GM12891 (cell line): ENCODE results near the gene PPOX.
A peak's percentile ranks its signal among the peaks of the same experiment; 100 is the strongest.

Source experiments
- DNase-seq: peaks from one replicate; pipeline ENCODE4 v3.0.0; 2011; ENCODE audit warnings: low spot score; ENCODE audit not compliant: insufficient read length
- FAIRE-seq: peaks from 2 replicates; lab custom pipeline; 2011; peaks lifted over from hg19 to GRCh38; lab: Jason Lieb, UNC
- PAX5 ChIP-seq: IDR thresholded peaks from 2 replicates; pipeline ENCODE4 v1.6.1; 2011; ENCODE audit warnings: low read length, moderate library complexity, mild to moderate bottlenecking; ENCODE audit not compliant: insufficient read depth, severe bottlenecking
- POLR2A ChIP-seq: IDR thresholded peaks from 2 replicates; pipeline ENCODE4 v1.6.1; 2011; ENCODE audit warnings: low read depth, low read length, control low read depth
- POLR2AphosphoS5 ChIP-seq: IDR thresholded peaks from 2 replicates; pipeline ENCODE4 v1.6.1; 2011; ENCODE audit warnings: low read depth, low read length, control low read depth
- POU2F2 ChIP-seq: IDR thresholded peaks from 2 replicates; pipeline ENCODE4 v1.6.1; 2011; ENCODE audit warnings: low read depth, mild to moderate bottlenecking, control low read depth, low read length, moderate library complexity
- SPI1 ChIP-seq: IDR thresholded peaks from 2 replicates; pipeline ENCODE4 v1.6.1; 2011; ENCODE audit warnings: low read depth, low read length, control low read depth
- TAF1 ChIP-seq: IDR thresholded peaks from 2 replicates; pipeline ENCODE4 v1.6.1; 2011; ENCODE audit warnings: low read depth, low read length, control low read depth

The PPOX gene

GRCh38 chr1:161145832-161146231 is 20.4 kb upstream of the PPOX start:
- FAIRE-seq (no peak), DNase-seq (no peak)
- no peak for TF ChIP-seq SPI1
- no peak for TF ChIP-seq POLR2A
- TF ChIP-seq TAF1: no peak
- no peak for TF ChIP-seq POLR2AphosphoS5
- TF ChIP-seq PAX5: no peak
- no peak for TF ChIP-seq POU2F2

- FAIRE-seq: no peak
- DNase-seq: no peak
- TF ChIP-seq POU2F2: no peak
- TF ChIP-seq POLR2AphosphoS5: no peak
- no peak for TF ChIP-seq TAF1
- no peak for TF ChIP-seq SPI1
- no peak for TF ChIP-seq PAX5
- no peak for TF ChIP-seq POLR2A
These were observed 13.1 kb upstream of the PPOX start for GRCh38 chr1:161153176-161153575.

GRCh38 chr1:161153682-161154337 is 12.4 kb upstream of the PPOX start, which contains the start of gene UFC1:
TSS of gene UFC1 (plus strand) at chr1:161153978. CDS start at chr1:161153998, 20 bp downstream.
- FAIRE-seq (peak; percentile 94), DNase-seq (peak; percentile 78)
- TF ChIP-seq POU2F2 (peak; percentile 67), POLR2A (peak; percentile 95), PAX5 (no peak), POLR2AphosphoS5 (peak; percentile 96), TAF1 (peak; percentile 97), SPI1 (peak; percentile 79)

GRCh38 chr1:161157867-161158266 is 8.4 kb upstream of the PPOX start:
- no peak for FAIRE-seq
- TF ChIP-seq PAX5 (no peak), POLR2AphosphoS5 (no peak), POLR2A (no peak), SPI1 (no peak), POU2F2 (no peak), TAF1 (no peak)
- DNase-seq: no peak

- FAIRE-seq (no peak), DNase-seq (no peak)
- TF ChIP-seq SPI1 (no peak), TAF1 (no peak)
These were observed 7.8 kb upstream of the PPOX start for GRCh38 chr1:161158316-161159010.

- FAIRE-seq (peak; percentile 76), DNase-seq (peak; percentile 97)
- peak; percentile 94 for TF ChIP-seq TAF1
- TF ChIP-seq PAX5: no peak
- peak; percentile 74; the same call in 1 of the 2 replicates for TF ChIP-seq POLR2A
- TF ChIP-seq POU2F2: peak; percentile 10; the same call in 1 of the 2 replicates
- no peak for TF ChIP-seq SPI1
- TF ChIP-seq POLR2AphosphoS5: peak; percentile 46
These were observed 6.9 kb upstream of the PPOX start, which contains the start of gene USP21 for GRCh38 chr1:161159087-161159912. TSS of gene USP21 (plus strand) at chr1:161159500. CDS start at chr1:161160641, 1,141 bp downstream.

- peak; percentile 71 for FAIRE-seq
- DNase-seq: no peak
- no peak for TF ChIP-seq POU2F2
- no peak for TF ChIP-seq PAX5
- no peak for TF ChIP-seq TAF1
- no peak for TF ChIP-seq POLR2A
- TF ChIP-seq POLR2AphosphoS5: no peak
- TF ChIP-seq SPI1: no peak
These were observed 6.3 kb upstream of the PPOX start for GRCh38 chr1:161159913-161160243.

- FAIRE-seq: no peak
These were observed 5.5 kb upstream of the PPOX start for GRCh38 chr1:161160671-161161145.

GRCh38 chr1:161161652-161162051 is 4.6 kb upstream of the PPOX start:
- no peak for TF ChIP-seq POLR2A
- TF ChIP-seq PAX5: no peak
- no peak for TF ChIP-seq POU2F2
- no peak for TF ChIP-seq POLR2AphosphoS5
- FAIRE-seq (no peak), DNase-seq (no peak)

More at GRCh38 chr1:161160671-161161145, 5.5 kb upstream of the PPOX start:
- DNase-seq: no peak
- TF ChIP-seq SPI1 (no peak), PAX5 (no peak), POLR2AphosphoS5 (no peak), TAF1 (no peak), POU2F2 (no peak), POLR2A (no peak)

GRCh38 chr1:161162052-161162451 is 4.2 kb upstream of the PPOX start:
- FAIRE-seq: no peak
- DNase-seq: no peak
- no peak for TF ChIP-seq TAF1
- TF ChIP-seq POU2F2: no peak
- TF ChIP-seq PAX5: no peak
- TF ChIP-seq SPI1: no peak
- TF ChIP-seq POLR2AphosphoS5: no peak
- TF ChIP-seq POLR2A: no peak
